Erythroblast (primary cell): ENCODE results near the gene MBP.

Source experiments
- GATA1 ChIP-seq: IDR thresholded peaks from 2 replicates; pipeline ENCODE4 v1.6.1; 2011; ENCODE audit warnings: low read depth, mild to moderate bottlenecking, control low read depth, low read length, moderate library complexity
- POLR2A ChIP-seq: IDR thresholded peaks from 2 replicates; pipeline ENCODE4 v1.6.1; 2011; ENCODE audit warnings: mild to moderate bottlenecking, low read length

DNA sequence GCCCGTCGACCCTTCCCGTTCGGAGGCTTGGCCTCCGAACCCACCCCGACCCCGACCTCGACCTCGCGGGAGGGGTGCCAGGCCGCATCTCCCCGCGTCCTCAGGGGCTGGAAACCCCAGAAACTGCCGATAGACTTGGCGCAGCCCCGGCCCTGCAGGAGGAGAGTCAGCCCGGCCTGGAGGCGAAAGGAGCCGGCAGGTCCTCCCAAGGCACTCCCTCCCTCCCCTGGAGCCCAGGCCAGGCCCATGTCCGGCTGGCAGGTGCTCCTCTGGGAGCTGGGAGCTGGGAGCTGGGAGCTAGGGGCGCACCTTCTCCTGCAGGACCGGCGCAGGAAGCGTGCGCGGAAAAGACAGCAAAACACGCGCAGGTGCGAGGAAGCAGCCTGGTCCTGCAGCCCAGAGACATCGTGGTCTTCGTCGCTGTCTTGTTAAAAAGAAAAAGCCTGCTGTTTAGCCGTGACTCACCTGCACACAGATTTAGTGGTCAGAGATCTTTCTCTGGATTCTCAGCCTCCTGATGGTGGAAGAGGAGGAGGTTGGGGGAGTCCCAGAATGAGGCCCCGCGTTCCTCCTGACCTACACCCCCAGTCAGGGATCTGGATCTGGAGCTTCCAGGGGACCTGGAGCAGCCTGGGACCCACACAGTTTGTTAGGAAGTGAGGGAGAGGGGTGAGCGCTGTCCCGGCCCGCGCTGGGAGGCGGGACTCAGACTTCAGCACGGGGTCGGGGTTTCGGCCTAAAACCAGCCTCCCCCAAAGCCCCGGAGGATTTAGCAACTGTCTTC is 660 bp upstream of the MBP start:
- no peak for TF ChIP-seq POLR2A
- no peak for TF ChIP-seq GATA1
